Measurements from ENCODE around the gene TTC7B. TPM values are rescaled to one million over a fixed set of nuclear protein-coding genes. Genes with fewer than 3 reads are reported as not detected.

The TTC7B gene
- total and polyA plus RNA-seq, 2 of the 8 experiments (the other 6 are each of a cell fraction or from before 2014, with no cell fraction given) = 23.7 to 34.0 TPM

GRCh38 chr14:90502760-90503159 is 313.5 kb downstream of the TTC7B start:
- no peak overlapping the region for H2BK120ac ChIP-seq (replicated peaks; ENCODE audit: low read depth, low read length)
- H2BK20ac ChIP-seq (ENCODE audit: low read length) = no peak overlapping the region
- no peak overlapping the region for H4K8ac ChIP-seq (ENCODE audit: extremely low read depth, insufficient read depth, low read length)
- H2AK5ac ChIP-seq (ENCODE audit: low read depth, low read length) = no peak overlapping the region
- no peaks in the 10 kb centered on the region for H3K79me1 ChIP-seq (ENCODE audit: low read depth, low read length)
- no peak overlapping the region for H3K4ac ChIP-seq (replicated peaks; ENCODE audit: insufficient read length, low read depth, low read length)
- H3K36me3 ChIP-seq (ENCODE audit: control insufficient read depth in 2 of 4, insufficient read depth in 4 of 4, low read length in 3 of 4) = no peaks in the 10 kb centered on the region
- H2BK15ac ChIP-seq (ENCODE audit: low read length) = no peak overlapping the region
- no peaks in the 10 kb centered on the region for H4K20me1 ChIP-seq (replicated peaks in 1 of 2; ENCODE audit: control insufficient read depth in 1 of 2, insufficient read depth in 2 of 2, low read length in 2 of 2)
- ChIA-PET CTCF (ENCODE audit: partially characterized antibody) (interaction anchor here (0.7 kb wide), 1 partner anchor 21 kb away, joined by 3 read pairs; no protein-coding TSS in a partner anchor), POLR2A (ENCODE audit: partially characterized antibody) (no interaction called here)
- H4K5ac ChIP-seq (ENCODE audit: insufficient read length, low read depth, low read length) = no peak overlapping the region
- no peak overlapping the region for H3K56ac ChIP-seq (replicated peaks; ENCODE audit: insufficient read length, low read depth, low read length)
- no peaks in the 10 kb centered on the region for H3K9me3 ChIP-seq (ENCODE audit: insufficient read depth in 2 of 2, low read depth in 1 of 2, low read length in 1 of 2)
- DNase-seq (ENCODE audit: low read depth in 1 of 2, low spot score in 2 of 2) (no peak), FAIRE-seq (no peak)
- H3K18ac ChIP-seq (ENCODE audit: extremely low read depth, low read length) = no peak overlapping the region
- no peak overlapping the region for H2BK5ac ChIP-seq (ENCODE audit: low read depth, low read length)
- H3K27ac ChIP-seq (ENCODE audit: low read depth, low read length) = no peak overlapping the region
- no peaks in the 10 kb centered on the region; the same call in 1 of the 2 replicates for H3K23me2 ChIP-seq (ENCODE audit: low read depth, low read length)
- no peaks in the 10 kb centered on the region for H3K79me2 ChIP-seq (ENCODE audit: control insufficient read depth in 1 of 2, insufficient read depth in 2 of 2, low read length in 2 of 2)
- no peak overlapping the region for H3K9ac ChIP-seq (replicated peaks in 1 of 4; ENCODE audit: extremely low read depth in 1 of 4, low read depth in 3 of 4, low read length in 3 of 4)
- H3K23ac ChIP-seq (ENCODE audit: insufficient read length) = no peak overlapping the region
- H3K27me3 ChIP-seq (replicated peaks in 1 of 4; ENCODE audit: control insufficient read depth in 3 of 4, extremely low read depth in 1 of 4, insufficient read depth in 3 of 4, low read length in 3 of 4) = no peaks in the 10 kb centered on the region; a peak in 1 of 7 replicates
- H3K14ac ChIP-seq (ENCODE audit: insufficient read length) = no peak overlapping the region
- no peak overlapping the region for H4K91ac ChIP-seq (replicated peaks; ENCODE audit: insufficient read length, low read length)
- H3K4me2 ChIP-seq (ENCODE audit: insufficient read depth in 1 of 2, low read depth in 2 of 2, low read length in 2 of 2) = no peak overlapping the region; a peak in 1 of 4 replicates
- H3K4me1 ChIP-seq (replicated peaks in 1 of 4; ENCODE audit: control insufficient read depth in 3 of 4, insufficient read depth in 4 of 4, low read length in 3 of 4) = peaks cover 3 to 18% (median 10%) of the 10 kb centered on the region in 4 experiments; a peak in 6 of 7 replicates
- no peak overlapping the region for H2BK12ac ChIP-seq (ENCODE audit: low read depth, low read length)
- H2AFZ ChIP-seq (ENCODE audit: low read length) = no peak overlapping the region
- H3K4me3 ChIP-seq (ENCODE audit: extremely low read depth in 1 of 4, insufficient read depth in 2 of 4, low read depth in 3 of 4, low read length in 4 of 4) = no peak overlapping the region
- TF ChIP-seq USF2 (IDR thresholded peaks at IDR 0.05; ENCODE audit: low read length) (no peak), JUND (IDR thresholded peaks at IDR 0.05; ENCODE audit: low read length) (no peak), TBP (IDR thresholded peaks at IDR 0.05; ENCODE audit: low read depth, low read length) (no peak), RBBP5 (IDR thresholded peaks at IDR 0.05; ENCODE audit: borderline replicate concordance, low read depth, low read length) (no peak), GTF2F1 (IDR thresholded peaks at IDR 0.05; ENCODE audit: borderline replicate concordance, low read depth, low read length) (no peak), EZH2 (IDR thresholded peaks at IDR 0.05; ENCODE audit: low read depth, low read length, severe bottlenecking) (no peak), KDM5A (IDR thresholded peaks at IDR 0.05; ENCODE audit: low read length) (no peak), SAP30 (IDR thresholded peaks at IDR 0.05; ENCODE audit: insufficient read depth, insufficient replicate concordance, low read length) (no peak), ASH2L (IDR thresholded peaks at IDR 0.05; ENCODE audit: low read length) (no peak), CHD1 (IDR thresholded peaks at IDR 0.05; ENCODE audit: low read depth, low read length) (no peak), HDAC6 (IDR thresholded peaks at IDR 0.05; ENCODE audit: low read depth, low read length) (no peak), SIX5 (IDR thresholded peaks at IDR 0.05; ENCODE audit: low read depth, low read length) (no peak), CBX8 (IDR thresholded peaks at IDR 0.05; ENCODE audit: borderline replicate concordance, low read depth, low read length) (no peak), POLR2AphosphoS5 (IDR thresholded peaks at IDR 0.05; ENCODE audit: low read depth, low read length) (no peak)
